Fibroblast of mammary gland (primary cell): ENCODE data around the gene CBR4.

Source experiments
- DNase-seq: peaks from one replicate; pipeline ENCODE4 v3.0.0-alpha.2; 2010; ENCODE audit warnings: low read depth
- H3K4me3 ChIP-seq: 2 replicates; pipeline ENCODE4 v1.5.1; 2011; ENCODE audit warnings: low read depth, mild to moderate bottlenecking, low read length, moderate library complexity; ENCODE audit not compliant: control insufficient read depth
- TF ChIP-seq, protein P1 (sequence below): conservative IDR thresholded peaks from 2 replicates; pipeline ENCODE4 v1.5.1; 2011; ENCODE audit warnings: low read depth, low read length, inconsistent platforms; ENCODE audit not compliant: control insufficient read depth, insufficient read depth

CBR4 gene

DNA sequence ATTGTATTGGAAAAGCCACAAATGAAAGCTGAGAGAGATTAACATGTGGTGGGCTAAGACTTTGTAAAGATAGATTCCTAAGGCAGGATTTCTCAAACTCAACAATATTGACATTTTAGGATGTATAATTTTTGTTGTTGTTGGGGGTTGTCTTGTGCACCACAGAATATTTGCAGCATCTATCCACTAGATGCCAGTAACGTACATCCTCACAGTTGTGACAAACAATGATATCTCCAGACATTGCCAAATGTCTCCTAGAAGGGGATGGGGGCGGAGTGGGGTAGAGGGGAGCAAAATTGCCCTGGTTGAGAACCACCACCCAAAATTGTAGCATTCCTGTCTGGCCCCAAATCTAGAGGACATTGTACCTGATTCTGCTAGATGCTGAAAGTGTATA, 14.7 kb upstream of the CBR4 start:
- TF ChIP-seq, protein P1, sequence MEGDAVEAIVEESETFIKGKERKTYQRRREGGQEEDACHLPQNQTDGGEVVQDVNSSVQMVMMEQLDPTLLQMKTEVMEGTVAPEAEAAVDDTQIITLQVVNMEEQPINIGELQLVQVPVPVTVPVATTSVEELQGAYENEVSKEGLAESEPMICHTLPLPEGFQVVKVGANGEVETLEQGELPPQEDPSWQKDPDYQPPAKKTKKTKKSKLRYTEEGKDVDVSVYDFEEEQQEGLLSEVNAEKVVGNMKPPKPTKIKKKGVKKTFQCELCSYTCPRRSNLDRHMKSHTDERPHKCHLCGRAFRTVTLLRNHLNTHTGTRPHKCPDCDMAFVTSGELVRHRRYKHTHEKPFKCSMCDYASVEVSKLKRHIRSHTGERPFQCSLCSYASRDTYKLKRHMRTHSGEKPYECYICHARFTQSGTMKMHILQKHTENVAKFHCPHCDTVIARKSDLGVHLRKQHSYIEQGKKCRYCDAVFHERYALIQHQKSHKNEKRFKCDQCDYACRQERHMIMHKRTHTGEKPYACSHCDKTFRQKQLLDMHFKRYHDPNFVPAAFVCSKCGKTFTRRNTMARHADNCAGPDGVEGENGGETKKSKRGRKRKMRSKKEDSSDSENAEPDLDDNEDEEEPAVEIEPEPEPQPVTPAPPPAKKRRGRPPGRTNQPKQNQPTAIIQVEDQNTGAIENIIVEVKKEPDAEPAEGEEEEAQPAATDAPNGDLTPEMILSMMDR, result peak; percentile 75
- DNase-seq, result peak; percentile 63
- H3K4me3 ChIP-seq, result no peak overlapping the region

DNA sequence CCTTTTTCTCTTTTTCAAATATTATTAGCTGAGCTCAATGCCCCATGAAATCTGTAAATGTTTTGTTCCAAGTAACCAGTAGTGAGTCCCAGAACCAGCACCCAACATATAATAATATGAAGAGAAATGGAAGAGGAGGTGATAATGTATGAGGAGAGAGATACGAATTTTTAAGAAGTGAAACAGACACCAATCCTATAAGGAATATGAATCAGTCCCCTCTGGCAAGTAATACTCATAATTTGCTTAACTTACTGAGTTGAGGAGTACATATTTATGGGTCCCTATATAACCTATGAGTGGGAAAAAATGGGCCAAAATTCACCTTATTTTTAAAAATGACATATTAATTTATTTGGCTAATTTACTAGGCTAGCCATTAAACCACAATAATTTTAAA, 8.4 kb upstream of the CBR4 start:
- TF ChIP-seq, protein P1, result no peak
- no peak for DNase-seq
- H3K4me3 ChIP-seq, result no peak overlapping the region

GRCh38 chr4:169017971-169018370, 7.9 kb upstream of the CBR4 start:
- DNase-seq, result no peak
- TF ChIP-seq, protein P1, result no peak
- H3K4me3 ChIP-seq, result no peak overlapping the region

- H3K4me3 ChIP-seq, result no peak overlapping the region
- DNase-seq, result no peak
- TF ChIP-seq, protein P1, result no peak
Measured at GRCh38 chr4:169015186-169015623, 5.2 kb upstream of the CBR4 start.

DNA sequence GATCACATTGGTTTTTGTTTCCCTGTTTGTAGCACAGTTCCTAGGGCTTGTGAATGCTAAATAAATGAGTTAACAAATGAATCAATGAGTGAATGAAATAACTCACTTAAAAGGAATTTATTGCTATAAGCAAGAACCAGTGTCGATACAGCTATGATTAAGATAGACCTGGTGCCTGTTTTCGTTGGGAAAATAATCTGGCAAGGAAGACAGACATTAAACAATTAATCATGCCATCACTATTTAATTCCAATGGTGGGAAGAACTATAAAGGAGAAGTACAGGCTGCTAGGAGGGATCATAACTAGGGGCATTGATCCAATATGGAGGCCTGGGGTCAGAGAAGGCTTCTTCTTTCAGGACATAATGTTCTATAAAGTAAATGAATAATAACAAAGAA, 4.5 kb upstream of the CBR4 start:
- DNase-seq, result peak; percentile 40
- no peak overlapping the region for H3K4me3 ChIP-seq
- TF ChIP-seq, protein P1, result no peak

GRCh38 chr4:169013396-169013795, 3.3 kb upstream of the CBR4 start:
- H3K4me3 ChIP-seq, result no peak overlapping the region
- TF ChIP-seq, protein P1, result no peak
- DNase-seq, result no peak

DNA sequence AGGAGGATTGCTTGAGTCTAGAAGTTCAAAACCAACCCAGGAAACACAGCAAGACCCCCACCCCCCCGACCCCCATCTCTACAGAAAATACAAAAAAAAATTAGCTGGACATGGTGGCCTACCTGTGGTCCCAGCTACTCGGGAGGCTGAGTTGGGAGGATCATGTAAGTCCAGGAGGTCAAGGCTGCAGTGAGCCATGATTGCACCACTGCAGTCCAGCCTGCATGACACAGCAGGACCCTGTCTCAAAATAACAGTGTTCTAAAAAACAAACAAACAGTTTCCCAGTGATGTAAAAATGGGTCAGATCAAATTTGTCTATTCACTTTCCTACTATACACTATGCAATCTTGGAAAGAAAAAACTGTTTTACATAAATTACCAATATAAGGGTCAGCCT, 2.0 kb upstream of the CBR4 start:
- TF ChIP-seq, protein P1, result no peak
- DNase-seq, result no peak
- no peak overlapping the region for H3K4me3 ChIP-seq
